HG03135 (cell line): Measurements from ENCODE around the gene OXCT2.
"Not testable (repeated sequence)": the region's sequence is repeated elsewhere in the genome, so short reads cannot be mapped to it uniquely, and the experiment has no call there.

ENCODE experiments used
- ATAC-seq: cut with Tn5 transposase; IDR thresholded peaks from one replicate; pipeline ENCODE4 v1.9.1; 2021; ENCODE audit warnings: mild to moderate bottlenecking, moderate library complexity; ENCODE audit not compliant: unreplicated experiment

The OXCT2 gene

DNA sequence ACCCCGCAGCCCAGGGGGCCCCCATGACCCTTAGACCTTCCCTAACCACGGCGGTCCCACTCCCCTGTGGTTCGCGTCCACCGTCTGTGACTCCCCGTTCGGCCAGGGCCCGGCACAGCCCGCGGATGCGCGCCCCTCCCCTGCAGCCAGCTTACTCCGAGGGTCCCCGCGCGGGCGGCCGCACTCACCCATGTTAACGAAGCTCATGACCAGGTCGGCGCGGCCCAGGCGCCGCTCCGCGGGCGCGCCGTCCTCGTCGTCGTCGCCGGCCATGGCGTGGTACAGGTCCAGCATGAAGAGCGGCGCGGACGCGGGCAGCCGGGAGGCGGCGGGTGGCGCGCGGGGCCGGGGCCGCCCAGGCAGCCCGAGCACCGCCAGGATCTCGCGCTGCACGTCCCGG is 16.8 kb upstream of the OXCT2 start:
- ATAC-seq: not testable (repeated sequence)

DNA sequence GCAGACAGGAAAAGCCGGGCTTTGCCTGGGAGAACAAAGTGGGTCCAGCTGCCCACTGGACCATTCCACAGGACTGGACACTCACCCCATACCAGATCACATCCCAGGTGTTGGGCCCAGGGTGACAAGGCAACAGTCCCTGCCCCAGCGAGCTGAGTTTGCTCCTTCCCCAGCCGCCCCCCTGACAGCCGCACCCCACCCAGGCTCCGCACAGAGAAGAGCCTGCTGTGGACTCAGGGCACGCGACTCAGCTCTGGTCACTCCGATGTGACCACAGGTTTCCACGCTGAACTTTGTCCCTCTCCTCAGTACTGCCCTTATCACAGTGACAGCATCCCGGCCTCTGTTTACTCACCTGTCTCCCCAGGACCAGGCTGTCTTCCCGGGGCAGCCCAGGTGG is 16.3 kb upstream of the OXCT2 start:
- no peak for ATAC-seq

DNA sequence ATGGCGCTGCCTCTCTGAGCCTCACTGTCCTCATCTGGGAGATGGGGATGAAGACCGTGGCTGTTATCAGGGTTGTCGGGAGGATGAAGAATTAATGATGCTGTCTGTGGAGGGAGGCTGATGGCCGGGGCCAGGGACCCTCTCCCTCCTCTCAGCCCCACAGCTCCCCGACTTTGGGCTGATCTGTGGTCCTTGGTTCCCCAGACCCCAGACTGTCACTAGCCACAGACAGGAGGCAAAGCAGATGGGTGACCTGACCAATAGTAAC is 15.9 kb upstream of the OXCT2 start:
- ATAC-seq: not testable (repeated sequence)

GRCh38 chr1:39786303-39787107 is 15.4 kb upstream of the OXCT2 start:
- ATAC-seq: not testable (repeated sequence)

GRCh38 chr1:39782685-39783084 is 11.5 kb upstream of the OXCT2 start:
- not testable (repeated sequence) for ATAC-seq

DNA sequence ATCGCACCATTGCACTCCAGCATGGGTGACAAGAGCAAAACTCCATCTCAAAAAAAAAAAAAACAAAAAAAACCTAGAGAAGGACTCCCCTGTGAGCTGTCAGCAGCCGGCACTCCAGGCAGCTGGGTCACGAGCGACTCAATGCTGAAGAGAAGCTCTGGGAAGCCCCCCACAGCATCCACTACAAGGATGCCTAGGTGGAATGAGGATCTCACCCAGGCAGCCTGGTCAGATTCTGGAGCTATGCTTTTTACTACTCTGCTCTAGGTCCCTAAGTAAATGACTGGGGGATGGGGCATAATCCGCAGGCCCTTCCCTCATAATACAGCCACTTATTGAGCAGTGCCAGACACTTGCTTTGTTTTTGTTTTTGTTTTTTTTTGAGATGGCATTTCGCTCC is 11.0 kb upstream of the OXCT2 start:
- no peak for ATAC-seq

- no peak for ATAC-seq
These were observed 10.2 kb upstream of the OXCT2 start for GRCh38 chr1:39781349-39781715.

DNA sequence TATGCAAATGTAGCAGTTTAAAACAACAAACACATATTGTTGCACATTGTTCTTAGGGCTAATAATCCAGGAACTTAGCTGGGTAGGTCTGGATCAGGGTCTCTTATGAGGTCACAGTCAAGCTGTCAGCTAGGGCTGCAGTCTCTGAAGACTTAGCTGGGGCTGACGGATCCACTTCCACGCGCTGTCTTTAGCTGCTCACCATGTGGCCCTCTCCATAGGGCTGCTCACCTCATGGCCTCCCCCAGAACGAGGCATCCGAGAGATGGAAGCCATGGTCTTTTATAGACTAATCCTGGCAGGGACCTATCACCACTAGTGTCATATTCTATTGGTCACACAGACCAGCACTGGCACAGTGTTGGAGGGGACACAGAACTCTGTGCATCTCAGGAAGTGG is 8.7 kb upstream of the OXCT2 start:
- ATAC-seq: no peak

DNA sequence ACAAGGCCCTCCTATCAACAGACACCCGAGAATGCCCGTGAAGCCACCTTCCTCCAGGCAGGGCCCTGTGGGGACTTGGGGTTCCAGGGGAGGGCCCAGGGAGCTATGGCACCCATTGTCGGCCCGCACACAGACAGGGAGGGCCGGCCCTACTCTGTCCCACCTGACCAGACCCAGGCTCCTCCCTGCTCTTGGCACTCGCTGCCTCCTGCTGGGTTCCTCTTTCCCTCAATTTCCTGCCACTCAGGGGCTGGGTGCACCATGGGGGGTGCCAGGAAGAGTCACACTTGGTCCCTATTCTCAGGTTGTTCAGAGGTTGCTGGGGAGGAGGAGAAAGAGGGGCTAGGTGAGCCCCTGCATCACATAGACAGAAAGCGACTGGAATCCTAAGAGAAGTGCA is 8.0 kb upstream of the OXCT2 start:
- no peak for ATAC-seq

- ATAC-seq: not testable (repeated sequence)
These were observed 7.4 kb upstream of the OXCT2 start for GRCh38 chr1:39778463-39779099.

- ATAC-seq: not testable (repeated sequence)
These were observed 6.7 kb upstream of the OXCT2 start for GRCh38 chr1:39777896-39778295.

DNA sequence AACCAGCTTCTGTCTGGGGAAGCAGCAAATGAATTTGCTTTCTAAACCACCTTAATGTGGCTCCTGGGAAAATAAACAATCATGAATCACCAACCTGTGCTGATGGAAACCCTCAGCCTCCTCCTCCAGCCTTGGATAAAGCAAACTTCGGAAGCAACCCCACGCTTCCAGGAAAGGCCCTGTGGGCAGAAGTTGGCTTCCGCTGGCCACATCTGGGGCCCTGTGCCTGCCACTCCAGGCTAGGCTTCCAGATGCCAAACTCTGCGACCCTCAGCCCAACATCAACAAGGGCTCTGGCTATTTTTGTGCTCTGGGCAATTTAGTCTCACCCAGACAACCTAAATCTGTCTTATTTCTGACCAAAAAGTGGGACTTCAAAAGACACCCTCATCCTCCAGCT is 6.2 kb upstream of the OXCT2 start:
- ATAC-seq: no peak

GRCh38 chr1:39776886-39777285 is 5.7 kb upstream of the OXCT2 start:
- ATAC-seq: no peak

DNA sequence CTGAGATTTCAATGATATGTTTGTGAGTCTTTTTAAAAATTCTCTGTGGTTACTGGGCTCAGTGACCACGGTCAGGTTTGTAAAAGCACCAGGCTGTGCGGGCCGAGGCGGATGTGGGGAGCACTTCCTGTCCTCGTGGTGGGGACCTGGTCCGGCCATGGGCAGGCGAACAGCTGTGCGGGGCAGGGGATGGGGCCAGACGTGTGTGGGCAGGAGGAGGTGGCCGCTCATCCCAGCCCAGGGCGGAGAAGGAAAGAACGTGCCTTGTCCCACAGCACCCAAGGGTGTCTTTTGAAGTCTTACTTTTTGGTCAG is 5.2 kb upstream of the OXCT2 start:
- ATAC-seq: no peak

GRCh38 chr1:39775676-39776399 is 4.7 kb upstream of the OXCT2 start:
- not testable (repeated sequence) for ATAC-seq

DNA sequence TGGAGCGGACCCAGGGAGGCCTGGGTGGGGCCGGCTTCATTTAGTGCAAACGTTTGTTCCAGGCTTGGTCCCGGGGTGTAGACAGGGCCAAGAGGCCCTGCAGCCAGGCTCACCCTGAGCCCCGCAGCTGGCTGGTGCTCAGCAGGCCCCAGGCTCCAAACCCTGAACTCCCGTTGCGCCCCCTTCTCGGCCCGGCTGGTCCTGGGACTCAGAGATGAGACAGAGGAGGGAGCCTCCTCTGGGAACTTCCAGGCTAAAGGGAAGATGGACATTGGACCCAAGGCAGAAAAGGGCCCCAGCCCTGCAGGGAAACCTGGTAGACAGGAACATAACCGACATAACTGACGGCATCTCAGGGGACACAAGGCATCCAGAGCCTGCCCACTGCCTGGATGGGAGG is 4.0 kb upstream of the OXCT2 start:
- ATAC-seq: not testable (repeated sequence)

GRCh38 chr1:39773369-39773979 is 2.3 kb upstream of the OXCT2 start:
- not testable (repeated sequence) for ATAC-seq

- ATAC-seq: not testable (repeated sequence)
These were observed 787 bp downstream of the OXCT2 start for GRCh38 chr1:39770100-39771021.

GRCh38 chr1:39769502-39769901 is 1.6 kb downstream of the OXCT2 start:
- ATAC-seq: not testable (repeated sequence)

DNA sequence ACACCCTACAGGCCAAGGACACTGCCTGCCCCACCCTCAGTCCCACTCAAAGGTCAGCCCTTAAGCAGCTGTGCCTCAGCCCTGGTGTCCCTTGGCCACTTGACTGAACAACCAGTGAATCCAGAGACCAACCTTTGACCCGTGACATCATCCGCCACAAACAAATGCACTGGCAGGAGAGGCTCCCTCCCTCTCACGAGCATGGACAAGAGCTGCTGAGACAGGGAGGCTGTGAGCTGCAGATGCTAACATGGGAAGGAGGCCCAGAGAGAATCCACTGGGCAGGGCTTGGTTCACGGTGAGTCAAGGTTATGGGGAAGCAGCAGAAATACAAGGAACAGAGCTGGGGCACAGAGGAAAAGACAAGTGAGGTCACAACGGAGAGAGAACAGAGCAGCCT is 4.7 kb downstream of the OXCT2 start:
- not testable (repeated sequence) for ATAC-seq

- not testable (repeated sequence) for ATAC-seq
These were observed 6.6 kb downstream of the OXCT2 start for GRCh38 chr1:39764512-39764911.
